OCI-LY7 (cell line): ENCODE data around the gene TSPAN1. TPM values are rescaled to one million over a fixed set of nuclear protein-coding genes. Genes with fewer than 3 reads are reported as not detected.

Experiments used
- BruUV-seq: library from RNA; stranded (reverse); fragments of 400-500 nt; replicated peaks from 2 replicates; lab custom pipeline; 2021; lab: Mats Ljungman, UMichigan
- CTCF ChIA-PET: fragments of 300-600 bp; sonication (Branson Sonifier 250); formaldehyde crosslinking; loops from one replicate; lab custom pipeline; 2022; ENCODE audit warnings: antibody characterized with exemption; ENCODE audit not compliant: unreplicated experiment; lab: Charles Lee
- POLR2A ChIA-PET: fragments of 300-600 bp; sonication (Branson Sonifier 250); formaldehyde crosslinking; loops from one replicate; lab custom pipeline; 2022; ENCODE audit warnings: antibody characterized with exemption; lab: Charles Lee
- DNase-seq: peaks from one replicate; pipeline ENCODE4 v3.0.0-alpha.2; 2015; ENCODE audit warnings: low spot score
- H2AFZ ChIP-seq: fragments of 200-600 bp; sonication (generic), shearing (Covaris generic); 2 replicates; pipeline ENCODE4 v1.6.1; 2014; ENCODE audit warnings: mild to moderate bottlenecking, antibody characterized with exemption, low read length, moderate library complexity
- H3K27ac ChIP-seq: fragments of 200-600 bp; sonication (generic); 2 replicates; pipeline ENCODE4 v1.5.1; 2014; ENCODE audit warnings: mixed run types, low read depth, mild to moderate bottlenecking, moderate library complexity, low read length, inconsistent platforms; ENCODE audit not compliant: poor library complexity, severe bottlenecking
- H3K36me3 ChIP-seq: fragments of 200-600 bp; sonication (generic); 2 replicates; pipeline ENCODE4 v1.6.1; 2014; ENCODE audit warnings: mild to moderate bottlenecking, antibody characterized with exemption, low read length, moderate library complexity, mixed read lengths; ENCODE audit not compliant: insufficient read depth
- H3K4me1 ChIP-seq: fragments of 200-600 bp; sonication (generic); 2 replicates; pipeline ENCODE4 v1.5.1; 2014; ENCODE audit warnings: mild to moderate bottlenecking, low read length; ENCODE audit not compliant: insufficient read depth, poor library complexity, severe bottlenecking
- H3K4me2 ChIP-seq: fragments of 200-600 bp; sonication (generic); 2 replicates; pipeline ENCODE4 v1.6.1; 2014; ENCODE audit warnings: mild to moderate bottlenecking, low read length
- H3K4me3 ChIP-seq: fragments of 200-600 bp; sonication (generic); 2 replicates; pipeline ENCODE4 v1.5.1; 2014; ENCODE audit warnings: mild to moderate bottlenecking, low read depth, low read length; ENCODE audit not compliant: poor library complexity, severe bottlenecking
- H3K79me2 ChIP-seq: fragments of 200-600 bp; sonication (generic); 2 replicates; pipeline ENCODE4 v1.6.1; 2016; ENCODE audit warnings: low read depth, mild to moderate bottlenecking, low read length, moderate library complexity, mixed read lengths; ENCODE audit not compliant: insufficient read depth
- H3K9me2 ChIP-seq: fragments of 200-600 bp; sonication (generic); 2 replicates; pipeline ENCODE4 v1.6.1; 2016; ENCODE audit warnings: mild to moderate bottlenecking, low read length, mixed read lengths; ENCODE audit not compliant: insufficient read depth
- H3K9me3 ChIP-seq: fragments of 200-600 bp; sonication (generic); 2 replicates; pipeline ENCODE4 v1.6.1; 2014; ENCODE audit warnings: mild to moderate bottlenecking, mixed run types, low read length, mixed read lengths
- H4K20me1 ChIP-seq: fragments of 200-600 bp; sonication (generic); 2 replicates; pipeline ENCODE4 v1.6.1; 2014; ENCODE audit warnings: mild to moderate bottlenecking, antibody characterized with exemption, low read length, moderate library complexity, mixed read lengths; ENCODE audit not compliant: insufficient read depth
- EZH2phosphoT487 ChIP-seq: fragments of 200-600 bp; sonication (generic); IDR thresholded peaks from 2 replicates; pipeline ENCODE4 v1.6.1; 2018; ENCODE audit warnings: low read depth, borderline replicate concordance, mild to moderate bottlenecking, mixed run types, antibody characterized with exemption, low read length, moderate library complexity, mixed read lengths
- intact Hi-C: fragments of 100-400 bp; cut with micrococcal nuclease; formaldehyde crosslinking; loops from one replicate; pipeline ENCODE4 v1.10.0; 2022; ENCODE audit not compliant: unreplicated experiment
- total RNA-seq, 2 experiments: library from RNA; depleted of rRNA in 1 of 2; stranded (reverse); fragments of >200 nt in 1 of 2; shearing (Covaris generic) in 1 of 2; gene quantifications; 2 replicates each; pipeline ENCODE4 v1.2.3, GENCODE V29; 2014 to 2022
- TF ChIP-seq, protein P1 (sequence below): fragments of 200-600 bp; sonication (generic); conservative IDR thresholded peaks from 2 replicates; pipeline ENCODE4 v1.5.1; 2014; ENCODE audit warnings: mild to moderate bottlenecking, antibody characterized with exemption, low read length, moderate library complexity, mixed read lengths

The TSPAN1 gene
- total RNA-seq, 2 experiments from 2014 or later, result not detected

DNA sequence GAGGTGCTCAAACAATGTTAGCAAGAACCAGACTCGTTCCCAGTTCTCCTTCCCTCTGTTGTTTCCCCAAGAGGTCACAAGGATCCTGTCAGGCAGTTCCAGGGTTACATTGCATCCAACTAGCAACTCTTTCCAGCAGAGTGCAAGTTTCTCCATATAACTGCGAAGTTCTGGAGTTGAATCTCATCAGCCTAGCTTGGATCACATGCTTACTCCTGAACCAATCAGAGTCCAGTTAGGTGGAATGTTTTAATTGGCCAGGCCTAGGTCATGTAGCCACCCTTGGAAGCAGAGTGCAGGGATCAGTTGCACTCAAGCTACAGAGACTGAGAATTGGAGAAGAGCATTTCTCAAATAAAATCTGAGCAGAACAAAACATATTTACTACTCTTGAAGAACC, 26.6 kb upstream of the TSPAN1 start:
- no peak for DNase-seq
- no TSS peak for BruUV-seq
- no peaks in the 10 kb centered on the region for H3K4me1 ChIP-seq
- ChIA-PET CTCF (no interaction called here), POLR2A (interaction anchor here (1.7 kb wide), 1 partner anchor 11 kb away, joined by 3 read pairs; no protein-coding TSS in a partner anchor)
- H3K4me2 ChIP-seq, result no peak overlapping the region
- intact Hi-C loops, result no loop called here
- TF ChIP-seq EZH2phosphoT487, result no peak
- TF ChIP-seq, protein P1, sequence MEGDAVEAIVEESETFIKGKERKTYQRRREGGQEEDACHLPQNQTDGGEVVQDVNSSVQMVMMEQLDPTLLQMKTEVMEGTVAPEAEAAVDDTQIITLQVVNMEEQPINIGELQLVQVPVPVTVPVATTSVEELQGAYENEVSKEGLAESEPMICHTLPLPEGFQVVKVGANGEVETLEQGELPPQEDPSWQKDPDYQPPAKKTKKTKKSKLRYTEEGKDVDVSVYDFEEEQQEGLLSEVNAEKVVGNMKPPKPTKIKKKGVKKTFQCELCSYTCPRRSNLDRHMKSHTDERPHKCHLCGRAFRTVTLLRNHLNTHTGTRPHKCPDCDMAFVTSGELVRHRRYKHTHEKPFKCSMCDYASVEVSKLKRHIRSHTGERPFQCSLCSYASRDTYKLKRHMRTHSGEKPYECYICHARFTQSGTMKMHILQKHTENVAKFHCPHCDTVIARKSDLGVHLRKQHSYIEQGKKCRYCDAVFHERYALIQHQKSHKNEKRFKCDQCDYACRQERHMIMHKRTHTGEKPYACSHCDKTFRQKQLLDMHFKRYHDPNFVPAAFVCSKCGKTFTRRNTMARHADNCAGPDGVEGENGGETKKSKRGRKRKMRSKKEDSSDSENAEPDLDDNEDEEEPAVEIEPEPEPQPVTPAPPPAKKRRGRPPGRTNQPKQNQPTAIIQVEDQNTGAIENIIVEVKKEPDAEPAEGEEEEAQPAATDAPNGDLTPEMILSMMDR, result no peak
- H2AFZ ChIP-seq, result peak overlapping the region; percentile 45; the same call in 1 of the 2 replicates
- H3K9me3 ChIP-seq, result no peaks in the 10 kb centered on the region
- no peaks in the 10 kb centered on the region for H3K9me2 ChIP-seq
- H3K79me2 ChIP-seq, result no peaks in the 10 kb centered on the region
- no peak overlapping the region for H3K4me3 ChIP-seq
- H3K36me3 ChIP-seq, result no peaks in the 10 kb centered on the region
- H4K20me1 ChIP-seq, result no peaks in the 10 kb centered on the region
- no peak overlapping the region for H3K27ac ChIP-seq

DNA sequence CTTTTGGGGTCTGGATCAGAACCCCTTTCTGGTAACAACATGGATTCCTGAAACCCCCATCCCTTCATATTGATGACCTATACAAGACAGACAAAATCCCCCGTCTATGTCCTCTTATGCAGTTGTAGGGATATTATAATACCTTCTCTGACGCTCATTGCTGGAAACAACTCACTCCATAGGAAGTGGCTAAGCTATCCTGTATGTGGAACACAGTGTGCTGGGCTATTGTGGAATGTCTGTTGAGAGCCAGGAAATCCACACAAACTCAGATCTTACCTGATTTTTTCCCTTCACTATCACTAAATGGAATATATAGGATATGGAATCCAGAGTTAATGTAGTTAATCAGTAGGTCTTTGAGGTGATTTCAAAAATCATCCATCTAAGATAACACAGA, 24.8 kb upstream of the TSPAN1 start:
- H3K9me2 ChIP-seq, result no peaks in the 10 kb centered on the region
- intact Hi-C loops, result no loop called here
- H4K20me1 ChIP-seq, result no peaks in the 10 kb centered on the region
- H3K79me2 ChIP-seq, result no peaks in the 10 kb centered on the region
- no peak for TF ChIP-seq EZH2phosphoT487
- TF ChIP-seq, protein P1, result no peak
- no peaks in the 10 kb centered on the region for H3K4me1 ChIP-seq
- no peaks in the 10 kb centered on the region for H3K9me3 ChIP-seq
- CTCF ChIA-PET, result no interaction called here
- no peaks in the 10 kb centered on the region for H3K36me3 ChIP-seq
- no peak overlapping the region for H3K27ac ChIP-seq
- H2AFZ ChIP-seq, result no peak overlapping the region
- DNase-seq, result no peak
- no TSS peak for BruUV-seq
- H3K4me2 ChIP-seq, result no peak overlapping the region
- POLR2A ChIA-PET, result interaction anchor here (1.2 kb wide), 1 partner anchor 10 kb away, joined by 3 read pairs; no protein-coding TSS in a partner anchor
- H3K4me3 ChIP-seq, result no peak overlapping the region

DNA sequence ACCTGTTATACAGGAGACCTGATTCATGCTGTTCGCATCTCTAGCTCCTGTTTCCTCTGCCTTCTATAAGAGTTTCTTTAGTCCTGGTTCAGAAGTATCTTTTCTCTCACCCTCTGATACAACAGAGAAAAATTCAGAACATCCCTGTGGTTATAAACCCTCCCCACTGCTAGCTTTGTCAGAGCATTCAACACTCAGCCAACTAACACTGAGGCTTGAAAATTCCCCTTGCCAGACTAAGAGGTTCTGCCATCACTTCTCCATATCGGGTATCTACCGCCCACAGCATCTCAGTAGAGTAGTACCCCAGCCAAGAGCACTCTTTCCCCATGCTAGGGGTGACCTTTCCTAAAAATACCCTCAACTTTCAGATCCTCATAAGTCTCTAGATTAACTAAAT, 22.9 kb upstream of the TSPAN1 start:
- BruUV-seq, result no TSS peak
- no peak overlapping the region for H2AFZ ChIP-seq
- no peak overlapping the region for H3K4me3 ChIP-seq
- H4K20me1 ChIP-seq, result no peaks in the 10 kb centered on the region
- ChIA-PET CTCF (no interaction called here), POLR2A (interaction anchor here (1.2 kb wide), 2 partner anchors 8 to 108 kb away, joined by 3 to 4 read pairs; no protein-coding TSS in a partner anchor)
- no peak overlapping the region for H3K27ac ChIP-seq
- no peaks in the 10 kb centered on the region for H3K4me1 ChIP-seq
- H3K4me2 ChIP-seq, result no peak overlapping the region
- no peaks in the 10 kb centered on the region for H3K9me3 ChIP-seq
- no peak for DNase-seq
- H3K79me2 ChIP-seq, result no peaks in the 10 kb centered on the region
- TF ChIP-seq, protein P1, result no peak
- TF ChIP-seq EZH2phosphoT487, result no peak
- no peaks in the 10 kb centered on the region for H3K36me3 ChIP-seq
- H3K9me2 ChIP-seq, result no peaks in the 10 kb centered on the region
- intact Hi-C loops, result no loop called here
